ENCODE data around the gene AOPEP.

The AOPEP gene

GRCh38 chr9:95116002-95116807 is 389.7 kb downstream of the AOPEP start:
- DNase-seq (ENCODE audit: low read depth) = no peak

- DNase-seq (ENCODE audit: low read depth) = no peak
Observed at GRCh38 chr9:95116808-95117204, 390.3 kb downstream of the AOPEP start.

GRCh38 chr9:95118596-95118995 is 392.1 kb downstream of the AOPEP start:
- DNase-seq (ENCODE audit: low read depth) = no peak

GRCh38 chr9:95120781-95121370 is 394.4 kb downstream of the AOPEP start:
- no peak for DNase-seq (ENCODE audit: low read depth)

- no peak for DNase-seq (ENCODE audit: low read depth)
Observed at GRCh38 chr9:95124582-95125367, 398.3 kb downstream of the AOPEP start.

GRCh38 chr9:95125652-95126051 is 399.2 kb downstream of the AOPEP start:
- no peak for DNase-seq (ENCODE audit: low read depth)

GRCh38 chr9:95126739-95127138 is 400.2 kb downstream of the AOPEP start:
- no peak for DNase-seq (ENCODE audit: low read depth)

- peak; percentile 41 for DNase-seq (ENCODE audit: low read depth)
Observed at GRCh38 chr9:95127249-95128176, 401.0 kb downstream of the AOPEP start.

GRCh38 chr9:95128177-95128524 is 401.7 kb downstream of the AOPEP start:
- no peak for DNase-seq (ENCODE audit: low read depth)

GRCh38 chr9:95129476-95130291 is 403.2 kb downstream of the AOPEP start:
- DNase-seq (ENCODE audit: low read depth) = no peak

GRCh38 chr9:95130484-95130883 is 404.0 kb downstream of the AOPEP start:
- no peak for DNase-seq (ENCODE audit: low read depth)

GRCh38 chr9:95131023-95131943 is 404.8 kb downstream of the AOPEP start:
- peak; percentile 54 for DNase-seq (ENCODE audit: low read depth)

GRCh38 chr9:95132366-95133324 is 406.1 kb downstream of the AOPEP start:
- DNase-seq (ENCODE audit: low read depth) = no peak

GRCh38 chr9:95133325-95133705 is 406.8 kb downstream of the AOPEP start:
- no peak for DNase-seq (ENCODE audit: low read depth)

GRCh38 chr9:95134457-95134881 is 408.0 kb downstream of the AOPEP start:
- DNase-seq (ENCODE audit: low read depth) = no peak

GRCh38 chr9:95135756-95136155 is 409.3 kb downstream of the AOPEP start:
- no peak for DNase-seq (ENCODE audit: low read depth)

Measured in GM04504 (cell line).